A549 (cell line): ENCODE measurements around the gene NFATC3. TPM values are rescaled to one million over a fixed set of nuclear protein-coding genes. Genes with fewer than 3 reads are reported as not detected.

Experiments used
- ATAC-seq, 2 experiments: fragments of 200-7000 bp in 1 of 2; fragments of >200 bp in 1 of 2; cut with Nextera tagmentation in 1 of 2; cut with Tn5 transposase in 1 of 2; 3 replicates each; pipeline versions ENCODE4 v1.8.0 to v1.9.1; 2018 to 2020; ENCODE audit warnings: mild to moderate bottlenecking in 1 of 2, moderate library complexity in 1 of 2
- CTCF ChIA-PET: fragments of 300-600 bp; sonication (Branson Sonifier 250); formaldehyde crosslinking; extraction: SDS; loops from one replicate; lab custom pipeline; 2021; ENCODE audit warnings: antibody characterized with exemption, inconsistent platforms; lab: Yijun Ruan, JAX
- POLR2A ChIA-PET: fragments of 350-600 bp; formaldehyde crosslinking; extraction: SDS; loops from one replicate; lab custom pipeline; 2021; ENCODE audit warnings: antibody characterized with exemption, inconsistent platforms; lab: Yijun Ruan, JAX
- DNase-seq, 2 experiments: peaks; one replicate each; pipeline versions ENCODE4 v3.0.0 to v3.0.0-alpha.2; 2011 to 2016; ENCODE audit warnings: low read depth in 1 of 2, low spot score in 1 of 2
- FAIRE-seq: peaks from 2 replicates; lab custom pipeline; 2011; peaks lifted over from hg19 to GRCh38; lab: Jason Lieb, UNC
- H3K27ac ChIP-seq, 2 experiments: fragments of >200 bp; sonication (Bioruptor Twin); formaldehyde crosslinking; 3 replicates each; pipeline ENCODE4 v1.5.1; 2016 to 2017
- H3K4me1 ChIP-seq: fragments of >200 bp; sonication (Bioruptor Twin); formaldehyde crosslinking; 3 replicates; pipeline ENCODE4 v1.6.1; 2016
- H3K4me2 ChIP-seq: fragments of >200 bp; sonication (Bioruptor Twin); formaldehyde crosslinking; 3 replicates; pipeline ENCODE4 v1.6.1; 2016
- H3K4me3 ChIP-seq: fragments of >200 bp; sonication (Bioruptor Twin); formaldehyde crosslinking; 3 replicates; pipeline ENCODE4 v1.5.1; 2016
- H3K9me3 ChIP-seq: fragments of >200 bp; sonication (Bioruptor Twin); formaldehyde crosslinking; 3 replicates; pipeline ENCODE4 v1.6.1; 2016
- BCL3 ChIP-seq: fragments of >200 bp; sonication (Bioruptor Twin); formaldehyde crosslinking; IDR thresholded peaks from 3 replicates; pipeline ENCODE4 v1.6.1; 2016
- CBX8 ChIP-seq: fragments of 200-600 bp; sonication (generic); IDR thresholded peaks from 2 replicates; pipeline ENCODE4 v1.6.1; 2016
- EHF ChIP-seq: fragments of 250-450 bp; sonication (Bioruptor Pico); IDR thresholded peaks from 2 replicates; pipeline ENCODE4 v1.5.0; 2020; ENCODE audit warnings: mild to moderate bottlenecking
- FOXS1 ChIP-seq: fragments of 250-450 bp; sonication (Bioruptor Pico); IDR thresholded peaks from 2 replicates; pipeline ENCODE4 v1.5.0; 2020; ENCODE audit warnings: mild to moderate bottlenecking, moderate library complexity
- HMGXB4 ChIP-seq: fragments of 250-450 bp; sonication (Bioruptor Pico); IDR thresholded peaks from 2 replicates; pipeline ENCODE4 v1.5.0; 2021; ENCODE audit warnings: mild to moderate bottlenecking, moderate library complexity, borderline replicate concordance
- HOXB5 ChIP-seq: fragments of 250-450 bp; sonication (Bioruptor Pico); IDR thresholded peaks from 2 replicates; pipeline ENCODE4 v1.5.0; 2020; ENCODE audit warnings: mild to moderate bottlenecking, moderate library complexity
- JUN ChIP-seq, 2 experiments: fragments of >200 bp; sonication (Bioruptor Twin); formaldehyde crosslinking; IDR thresholded peaks; 2 replicates in 1 of 2; 3 replicates in 1 of 2; pipeline ENCODE4 v1.6.1; 2016 to 2017
- MAX ChIP-seq: IDR thresholded peaks from 2 replicates; pipeline ENCODE4 v1.6.1; 2012
- MAZ ChIP-seq: fragments of 150-350 bp; IDR thresholded peaks from 2 replicates; pipeline ENCODE4 v1.6.1; 2014; ENCODE audit warnings: antibody characterized with exemption, low read depth, low read length, borderline replicate concordance
- NFE2L2 ChIP-seq: fragments of 150-350 bp; conservative IDR thresholded peaks from 2 replicates; pipeline ENCODE4 v1.6.1; 2014; ENCODE audit warnings: low read length
- NPAS2 ChIP-seq: fragments of 250-450 bp; sonication (Bioruptor Pico); IDR thresholded peaks from 2 replicates; pipeline ENCODE4 v1.8.0; 2022; ENCODE audit warnings: mild to moderate bottlenecking, moderate library complexity, borderline replicate concordance
- PHF8 ChIP-seq: fragments of 200-600 bp; sonication (generic); IDR thresholded peaks from 2 replicates; pipeline ENCODE4 v1.6.1; 2016; ENCODE audit warnings: low read depth, mild to moderate bottlenecking, antibody characterized with exemption, moderate library complexity, borderline replicate concordance
- POLR2A ChIP-seq: IDR thresholded peaks from 2 replicates; pipeline ENCODE4 v1.6.1; 2012; ENCODE audit warnings: mild to moderate bottlenecking, low read length
- RAD21 ChIP-seq, 2 experiments: fragments of >200 bp in 1 of 2; sonication (Bioruptor Twin) in 1 of 2; formaldehyde crosslinking in 1 of 2; IDR thresholded peaks in 1 of 2; conservative IDR thresholded peaks in 1 of 2; 2 replicates in 1 of 2; 3 replicates in 1 of 2; pipeline ENCODE4 v1.6.1; 2012 to 2018; ENCODE audit warnings: inconsistent platforms in 1 of 2
- RFX5 ChIP-seq: fragments of 450-650 bp; IDR thresholded peaks from 2 replicates; pipeline ENCODE4 v1.7.1; 2014; ENCODE audit warnings: antibody characterized with exemption, mild to moderate bottlenecking, moderate library complexity
- TFCP2L1 ChIP-seq: fragments of 250-450 bp; sonication (Bioruptor Pico); IDR thresholded peaks from 2 replicates; pipeline ENCODE4 v1.5.0; 2021; ENCODE audit warnings: mild to moderate bottlenecking
- USF2 ChIP-seq: fragments of 450-650 bp; IDR thresholded peaks from 2 replicates; pipeline ENCODE4 v1.6.1; 2014; ENCODE audit warnings: antibody characterized with exemption
- WGBS: methylation state at CpG from one replicate; pipeline ENCODE4 v1.1.6; 2017; ENCODE audit errors: missing lambda C conversion rate; 5-methylcytosine and 5-hydroxymethylcytosine counted together
- polyA plus RNA-seq, 4 experiments: library from polyadenylated mRNA; depleted of rRNA in 3 of 4; stranded (reverse); fragments of >200 nt; fragmentation: RNase III in 1 of 4; extraction: RNeasy Plus Mini Kit Qiagen cat#74134 plus additional on column Dnase treatment in 1 of 4; gene quantifications; 2 replicates in 3 of 4; 3 replicates in 1 of 4; pipeline ENCODE4 v1.2.3, GENCODE V29; 2011 to 2017

Gene NFATC3
- polyA plus RNA-seq, 2 of the 4 experiments (the other 2 are of a cell fraction) = 13.3 to 23.9 TPM

- H3K27ac ChIP-seq = no peak overlapping the region
- ChIA-PET POLR2A (interaction anchor here (0.6 to 1.2 kb wide), 2 partner anchors 21 to 128 kb away, joined by 4 to 6 read pairs; partner anchors contain the start of gene SLC7A6), CTCF (interaction anchor here (0.6 to 7.8 kb wide), 13 partner anchors 9 to 784 kb away, joined by 3 to 95 read pairs (median 4); partner anchors contain the start of gene SLC7A6)
- no peaks in the 10 kb centered on the region for H3K9me3 ChIP-seq
- no peak overlapping the region for H3K4me3 ChIP-seq
- ATAC-seq (no peak), FAIRE-seq (no peak), DNase-seq (no peak)
- 79% methylated on average over 9 of the region's 9 CpGs for WGBS
- TF ChIP-seq MAX (no peak), FOXS1 (CRISPR knock-in tag) (no peak), JUN (IDR thresholded peaks at IDR 0.05) (no peak), CBX8 (no peak), TFCP2L1 (CRISPR knock-in tag) (no peak), PHF8 (no peak), HOXB5 (no peak), MAZ (no peak), NFE2L2 (no peak), USF2 (no peak)
- peaks cover 12% of the 10 kb centered on the region; the same call in 2 of the 3 replicates for H3K4me1 ChIP-seq
- no peak overlapping the region for H3K4me2 ChIP-seq
Measured at GRCh38 chr16:68242926-68243858, 158.0 kb downstream of the NFATC3 start.

- no peaks in the 10 kb centered on the region for H3K9me3 ChIP-seq
- WGBS = 65% methylated on average over 18 of the region's 20 CpGs
- CTCF ChIA-PET = interaction anchor here (1.5 to 7.8 kb wide), 6 partner anchors 9 to 82 kb away, joined by 5 to 95 read pairs (median 22); partner anchors contain the start of gene SLC7A6
- H3K4me1 ChIP-seq = peaks cover 12% of the 10 kb centered on the region; the same call in 2 of the 3 replicates
- no peak for ATAC-seq
- peak overlapping the region; percentile 98 for H3K4me2 ChIP-seq
- FAIRE-seq = no peak
- no peak for DNase-seq
- H3K27ac ChIP-seq = peak overlapping the region; percentile 69 to 84
- TF ChIP-seq MAX = no peak
- no peak for TF ChIP-seq RAD21 (conservative IDR thresholded peaks at IDR 0.05 in 1 of 2, IDR thresholded peaks at IDR 0.05 in 1 of 2)
- TF ChIP-seq BCL3 = no peak
- TF ChIP-seq EHF = no peak
- TF ChIP-seq POLR2A = no peak
- no peak for TF ChIP-seq NPAS2 (CRISPR knock-in tag)
- TF ChIP-seq RFX5 = no peak
- no peak for TF ChIP-seq HMGXB4 (CRISPR knock-in tag)
- TF ChIP-seq, all 56 proteins: peak for 0
- peak overlapping the region; percentile 75 for H3K4me3 ChIP-seq
- POLR2A ChIA-PET = interaction anchor here (1.2 kb wide), 1 partner anchor 20 kb away, joined by 4 read pairs; the partner anchor contains the start of gene SLC7A6
Measured at GRCh38 chr16:68244481-68244902, 159.3 kb downstream of the NFATC3 start.
